GM18951 (cell line): Measurements from ENCODE around the gene GPR155.
A peak's percentile ranks its signal among the peaks of the same experiment; 100 is the strongest.

Experiments
- POLR2A ChIP-seq: IDR thresholded peaks from 4 replicates; pipeline ENCODE4 v1.6.1; 2011; ENCODE audit warnings: mild to moderate bottlenecking; ENCODE audit not compliant: insufficient read length, insufficient read depth; ENCODE audit errors: extremely low read depth
- in situ Hi-C: fragments of 300-500 bp; cut with MboI; formaldehyde crosslinking; loops from one replicate; pipeline ENCODE4 v1.12.0; 2022; ENCODE audit warnings: low sequenced_read_pairs, mixed read lengths, inconsistent platforms; ENCODE audit not compliant: unreplicated experiment

GPR155 gene, protein sequence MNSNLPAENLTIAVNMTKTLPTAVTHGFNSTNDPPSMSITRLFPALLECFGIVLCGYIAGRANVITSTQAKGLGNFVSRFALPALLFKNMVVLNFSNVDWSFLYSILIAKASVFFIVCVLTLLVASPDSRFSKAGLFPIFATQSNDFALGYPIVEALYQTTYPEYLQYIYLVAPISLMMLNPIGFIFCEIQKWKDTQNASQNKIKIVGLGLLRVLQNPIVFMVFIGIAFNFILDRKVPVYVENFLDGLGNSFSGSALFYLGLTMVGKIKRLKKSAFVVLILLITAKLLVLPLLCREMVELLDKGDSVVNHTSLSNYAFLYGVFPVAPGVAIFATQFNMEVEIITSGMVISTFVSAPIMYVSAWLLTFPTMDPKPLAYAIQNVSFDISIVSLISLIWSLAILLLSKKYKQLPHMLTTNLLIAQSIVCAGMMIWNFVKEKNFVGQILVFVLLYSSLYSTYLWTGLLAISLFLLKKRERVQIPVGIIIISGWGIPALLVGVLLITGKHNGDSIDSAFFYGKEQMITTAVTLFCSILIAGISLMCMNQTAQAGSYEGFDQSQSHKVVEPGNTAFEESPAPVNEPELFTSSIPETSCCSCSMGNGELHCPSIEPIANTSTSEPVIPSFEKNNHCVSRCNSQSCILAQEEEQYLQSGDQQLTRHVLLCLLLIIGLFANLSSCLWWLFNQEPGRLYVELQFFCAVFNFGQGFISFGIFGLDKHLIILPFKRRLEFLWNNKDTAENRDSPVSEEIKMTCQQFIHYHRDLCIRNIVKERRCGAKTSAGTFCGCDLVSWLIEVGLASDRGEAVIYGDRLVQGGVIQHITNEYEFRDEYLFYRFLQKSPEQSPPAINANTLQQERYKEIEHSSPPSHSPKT

DNA sequence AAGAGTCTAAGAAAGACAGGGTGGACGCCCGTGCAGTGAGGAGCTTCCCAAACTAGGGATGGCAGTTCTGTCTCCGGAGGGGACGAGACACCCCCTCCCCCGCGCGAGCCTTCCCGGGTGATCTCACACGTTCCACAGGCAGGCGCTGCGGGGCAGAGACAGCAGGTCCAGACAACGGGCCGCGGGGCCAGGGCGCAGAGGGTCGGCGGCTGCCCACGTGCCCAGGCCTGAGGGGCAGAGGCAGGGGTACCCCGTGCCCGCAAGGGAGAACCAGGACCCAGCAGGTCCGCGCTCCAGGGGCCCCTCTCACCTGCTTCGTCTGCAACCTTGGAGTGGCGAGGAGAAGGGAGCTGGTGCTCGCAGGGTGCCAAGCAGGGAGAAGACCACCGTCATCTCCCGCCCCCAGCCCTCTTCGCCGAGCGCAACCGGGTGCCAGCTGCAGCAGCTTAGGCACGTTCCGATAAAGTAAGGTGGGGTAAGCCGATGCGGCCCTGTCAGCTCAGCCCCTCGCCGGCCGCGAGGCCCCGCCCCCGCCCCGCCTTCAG lies at the start of gene GPR155:
GPR155 (minus strand) TSS at position 467 of the 545 bp plus-strand sequence. CDS start 5,073 bp downstream, outside the sequence.
- peak; percentile 43 for TF ChIP-seq POLR2A
- in situ Hi-C loops: no loop called here

DNA sequence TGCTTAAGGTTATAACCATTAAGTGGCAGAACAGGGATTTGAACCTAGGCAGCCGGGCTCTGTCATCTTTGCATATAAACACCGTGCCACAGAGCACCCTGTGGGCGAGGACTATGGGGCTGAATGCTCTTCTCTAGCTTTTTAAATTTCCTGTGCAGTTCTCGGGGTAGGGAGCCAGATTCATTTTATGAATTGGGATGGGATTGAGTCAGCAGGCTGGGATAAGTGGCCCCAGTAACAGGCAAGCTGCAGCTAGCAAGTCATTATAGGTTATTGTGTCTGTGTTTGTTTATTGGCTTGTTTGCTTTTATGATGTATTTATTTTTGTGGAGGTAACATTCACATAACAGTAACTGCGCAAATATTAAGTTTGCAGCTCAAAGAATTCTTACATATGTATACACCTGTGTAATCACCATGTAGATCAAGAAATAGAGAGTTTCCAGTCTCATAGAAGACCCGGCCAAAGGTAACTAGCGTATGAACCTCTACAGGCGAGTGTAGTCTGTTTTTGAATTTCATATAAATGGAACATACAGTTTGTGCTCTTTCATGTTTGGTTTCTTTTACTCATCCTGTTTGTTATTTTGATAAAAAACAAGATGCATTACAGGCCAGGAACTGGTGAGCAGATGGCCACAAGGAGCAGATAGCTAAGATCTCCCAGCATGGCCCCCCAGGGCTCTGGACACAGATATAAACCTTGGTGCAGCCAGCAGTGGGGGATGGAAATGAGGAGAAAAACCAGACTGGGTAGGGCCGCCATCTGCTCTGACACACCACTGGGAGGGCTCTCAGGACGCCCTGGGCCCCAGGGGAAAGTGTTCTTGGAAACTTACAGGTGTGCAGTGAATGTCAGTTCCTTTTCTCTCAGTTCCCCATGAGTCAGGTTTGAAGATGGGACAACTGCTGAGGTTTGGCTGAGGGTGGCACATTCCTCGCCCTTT lies 49.2 kb upstream of the GPR155 start:
- in situ Hi-C loops: no loop called here
- TF ChIP-seq POLR2A: no peak

DNA sequence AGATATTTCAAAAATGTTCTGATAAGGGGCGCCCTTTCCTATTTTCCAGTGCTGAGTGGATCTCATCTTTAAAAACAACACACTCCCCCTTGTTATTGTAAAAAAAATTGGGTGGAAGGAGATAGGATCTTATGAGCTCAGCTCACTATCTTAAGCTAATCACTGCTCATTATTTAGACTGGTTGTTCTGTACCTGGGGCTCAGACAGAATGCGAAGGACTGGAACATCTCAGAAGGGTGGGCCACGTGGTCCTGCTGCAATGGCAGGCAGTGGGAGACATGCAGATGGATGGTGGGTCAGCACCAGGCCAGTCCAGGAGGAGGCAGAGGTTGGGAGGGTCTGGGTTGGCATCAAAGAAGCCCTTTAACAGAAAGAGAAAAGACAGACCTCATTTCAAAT lies 48.3 kb upstream of the GPR155 start:
- in situ Hi-C loops: no loop called here

DNA sequence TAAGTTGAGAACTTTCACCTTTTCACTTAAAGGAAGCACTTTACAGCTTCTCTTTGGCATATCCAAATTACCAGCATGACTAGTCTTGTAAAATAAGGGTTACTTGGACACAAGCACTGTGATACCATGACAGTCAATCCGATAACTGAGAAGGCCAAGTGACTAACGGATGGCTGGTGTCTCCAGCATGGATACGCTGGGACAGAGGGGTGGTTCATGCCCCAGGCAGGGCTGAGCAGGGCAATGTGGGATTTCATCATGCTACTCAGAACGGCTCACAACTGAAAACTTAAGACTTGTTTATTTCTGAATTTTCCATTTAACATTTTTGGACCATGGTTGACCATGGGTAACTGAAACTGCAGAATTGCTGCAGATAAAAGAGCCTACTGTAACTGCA lies 43.1 kb upstream of the GPR155 start:
- TF ChIP-seq POLR2A: no peak
- in situ Hi-C loops: loop anchor here (10.0 kb wide), 1 partner anchor 65 kb away; no protein-coding TSS in a partner anchor

More for the DNA sequence above, 48.3 kb upstream of the GPR155 start:
- no peak for TF ChIP-seq POLR2A

DNA sequence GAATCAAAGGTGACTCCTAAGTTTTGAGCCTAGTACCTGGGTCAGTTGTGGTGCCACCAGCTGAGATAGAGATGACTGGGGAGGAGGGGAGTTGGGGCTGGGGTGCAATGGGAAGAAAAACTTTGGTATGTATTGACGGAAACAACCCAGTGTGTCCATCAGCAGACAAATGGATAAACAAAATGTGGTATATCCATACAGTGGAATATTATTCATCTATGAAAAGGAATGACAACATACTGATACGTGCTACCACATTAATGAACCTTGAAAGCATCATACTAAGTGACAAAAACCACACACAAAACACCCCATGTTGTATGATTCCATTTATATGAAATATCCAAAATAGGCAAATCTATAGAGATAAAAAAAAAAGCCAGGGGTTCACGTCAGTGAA lies 41.1 kb upstream of the GPR155 start:
- in situ Hi-C loops: loop anchor here (10.0 kb wide), 1 partner anchor 63 kb away; no protein-coding TSS in a partner anchor
- no peak for TF ChIP-seq POLR2A

DNA sequence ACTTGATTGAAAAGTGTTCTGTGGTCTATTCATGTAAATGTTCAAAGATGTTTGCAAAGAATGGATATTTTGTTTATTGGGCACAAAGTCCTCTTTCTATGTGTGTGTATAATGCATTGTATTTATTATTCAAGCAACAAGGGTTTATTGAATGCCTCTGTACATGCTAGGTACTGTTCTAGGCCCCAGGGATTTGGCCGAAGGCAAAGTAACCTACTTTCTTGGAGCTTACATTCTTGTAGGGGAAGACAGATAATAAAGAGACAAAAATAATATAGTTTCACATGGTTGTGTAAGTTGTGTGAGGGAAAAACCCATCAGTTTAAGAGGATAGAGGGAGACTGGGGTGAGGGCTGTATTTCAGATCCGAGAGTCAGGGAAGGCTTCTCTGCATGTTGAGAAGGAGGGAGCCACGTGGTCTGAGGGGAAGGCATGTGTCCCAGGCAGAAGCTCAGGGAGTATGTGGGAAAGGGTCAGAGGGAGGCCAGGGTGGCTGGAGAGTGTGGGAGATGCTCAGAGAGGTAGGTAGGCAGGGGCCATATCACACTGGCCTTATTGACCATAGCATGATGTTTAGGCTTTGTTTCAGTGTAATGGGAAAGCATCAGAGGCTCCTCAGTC lies 40.4 kb upstream of the GPR155 start:
- no peak for TF ChIP-seq POLR2A

DNA sequence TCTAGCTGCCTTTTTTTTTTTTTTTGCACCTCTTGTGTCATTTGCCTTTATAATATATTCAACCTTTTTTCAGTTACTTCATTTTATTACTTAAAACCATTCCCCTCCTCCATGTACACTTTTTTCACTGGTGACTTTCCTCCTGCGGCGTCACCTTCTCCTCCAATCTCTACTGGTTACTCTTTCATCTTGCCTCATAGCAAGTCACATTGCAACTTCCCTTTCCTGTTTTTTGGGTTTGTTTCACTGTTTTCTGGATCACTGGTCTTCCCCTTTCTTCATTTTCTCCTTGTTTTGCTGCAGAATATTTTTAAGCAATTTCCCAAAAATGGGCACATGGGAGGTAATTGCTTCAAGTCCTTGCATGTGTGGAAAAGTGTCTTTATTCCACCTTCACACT lies 37.7 kb upstream of the GPR155 start:
- no peak for TF ChIP-seq POLR2A
- in situ Hi-C loops: loop anchor here (10.0 kb wide), 1 partner anchor 60 kb away; no protein-coding TSS in a partner anchor

More for the DNA sequence above, 40.4 kb upstream of the GPR155 start:
- in situ Hi-C loops: loop anchor here (10.0 kb wide), 1 partner anchor 62 kb away; no protein-coding TSS in a partner anchor

DNA sequence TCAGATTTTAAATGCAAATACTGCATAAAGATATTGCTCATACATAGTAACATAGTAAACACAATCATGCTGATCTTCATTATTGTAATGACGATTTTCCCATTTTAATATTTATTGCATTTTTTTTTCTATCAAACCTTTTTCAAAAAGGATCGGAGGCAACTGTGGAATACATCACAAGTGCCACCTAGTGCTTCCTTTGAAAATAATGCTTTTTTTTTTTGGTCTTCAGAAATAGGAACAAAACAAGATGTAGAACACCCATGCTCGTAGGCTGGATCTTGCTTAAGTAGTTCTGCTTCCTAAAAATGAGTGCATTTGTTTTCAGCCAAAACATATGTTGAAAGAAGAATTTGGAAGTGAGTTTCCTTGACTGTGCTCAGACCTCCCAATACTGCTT lies 35.7 kb upstream of the GPR155 start:
- in situ Hi-C loops: loop anchor here (10.0 kb wide), 1 partner anchor 58 kb away; no protein-coding TSS in a partner anchor
- TF ChIP-seq POLR2A: no peak

DNA sequence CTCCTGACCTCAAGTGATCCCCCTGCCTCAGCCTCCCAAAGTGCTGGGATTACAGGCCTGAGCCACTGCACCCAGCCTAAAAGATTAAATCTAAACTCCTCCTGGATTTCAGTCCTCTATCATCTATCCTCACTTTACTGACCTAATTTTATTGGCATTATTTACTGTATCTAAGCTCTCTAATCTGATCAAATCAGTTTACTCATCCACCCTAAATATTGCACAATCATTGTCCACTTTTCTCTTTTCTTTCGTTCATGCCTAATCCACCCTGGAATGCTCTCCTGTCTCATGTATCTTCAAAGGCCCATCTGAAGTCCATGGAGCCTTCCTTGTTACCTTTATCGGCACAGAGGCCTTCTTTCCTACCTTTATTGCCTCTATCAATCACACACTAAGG lies 31.6 kb upstream of the GPR155 start:
- in situ Hi-C loops: no loop called here
- no peak for TF ChIP-seq POLR2A

DNA sequence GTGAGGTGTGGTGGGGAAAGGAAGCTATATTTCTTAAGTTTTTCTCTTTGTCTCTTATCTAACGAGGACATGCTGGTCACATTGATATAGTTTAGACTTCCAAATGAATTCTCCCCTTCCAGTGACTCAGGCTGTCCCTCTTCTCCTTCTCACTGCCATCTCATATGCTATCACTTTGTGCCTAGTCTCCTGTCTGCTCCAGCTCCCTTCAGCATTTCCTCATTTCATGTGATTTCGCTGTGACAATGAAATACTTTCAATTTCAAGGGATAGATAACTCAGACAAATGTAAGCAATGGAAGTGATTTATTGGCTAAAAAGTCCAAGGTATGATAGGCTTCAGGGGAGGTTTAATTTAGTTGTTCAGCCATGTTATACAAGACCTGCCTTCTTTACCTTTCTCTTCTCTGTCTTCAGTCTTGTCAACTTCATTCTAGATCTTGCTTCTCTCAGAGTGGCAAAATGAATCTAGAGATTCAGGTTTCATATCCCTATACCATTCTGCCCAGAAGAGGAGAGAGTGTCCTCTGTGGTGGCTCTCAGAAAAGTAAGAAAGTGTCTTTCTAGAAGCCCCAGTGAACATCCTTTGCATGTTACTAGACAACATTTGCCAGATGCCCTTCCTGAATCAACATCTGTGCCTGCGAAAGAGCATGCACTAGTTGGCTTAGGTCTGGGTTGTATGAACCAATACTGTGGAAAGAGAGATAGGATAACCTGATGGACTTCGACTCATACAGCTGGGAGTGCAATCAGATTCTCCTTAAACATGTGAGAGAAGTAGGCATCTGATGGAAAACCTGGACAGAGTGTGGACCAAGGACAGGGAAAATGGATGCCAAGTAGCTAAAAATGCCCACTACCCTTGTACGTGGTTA lies 29.9 kb upstream of the GPR155 start:
- in situ Hi-C loops: no loop called here
- no peak for TF ChIP-seq POLR2A

DNA sequence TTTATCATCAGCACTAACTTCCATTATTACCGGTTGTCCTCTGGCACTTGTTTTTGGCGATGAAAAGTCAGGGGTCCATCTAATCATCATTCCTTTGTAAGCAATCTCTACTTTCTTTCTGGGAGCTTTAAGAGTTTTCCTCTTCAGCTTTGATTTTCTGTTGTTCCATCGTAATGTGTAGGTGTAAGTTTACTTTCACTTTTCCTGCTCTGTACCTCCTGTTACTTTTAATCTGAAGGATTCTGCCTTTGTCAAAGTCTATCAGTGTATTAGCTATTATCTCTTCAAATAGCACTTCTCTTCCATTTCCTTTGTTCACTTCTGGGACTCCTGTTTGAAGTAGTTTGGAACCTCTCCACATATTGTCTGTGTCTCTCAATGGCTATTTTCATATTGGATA lies 25.5 kb upstream of the GPR155 start:
- no peak for TF ChIP-seq POLR2A
- in situ Hi-C loops: no loop called here

DNA sequence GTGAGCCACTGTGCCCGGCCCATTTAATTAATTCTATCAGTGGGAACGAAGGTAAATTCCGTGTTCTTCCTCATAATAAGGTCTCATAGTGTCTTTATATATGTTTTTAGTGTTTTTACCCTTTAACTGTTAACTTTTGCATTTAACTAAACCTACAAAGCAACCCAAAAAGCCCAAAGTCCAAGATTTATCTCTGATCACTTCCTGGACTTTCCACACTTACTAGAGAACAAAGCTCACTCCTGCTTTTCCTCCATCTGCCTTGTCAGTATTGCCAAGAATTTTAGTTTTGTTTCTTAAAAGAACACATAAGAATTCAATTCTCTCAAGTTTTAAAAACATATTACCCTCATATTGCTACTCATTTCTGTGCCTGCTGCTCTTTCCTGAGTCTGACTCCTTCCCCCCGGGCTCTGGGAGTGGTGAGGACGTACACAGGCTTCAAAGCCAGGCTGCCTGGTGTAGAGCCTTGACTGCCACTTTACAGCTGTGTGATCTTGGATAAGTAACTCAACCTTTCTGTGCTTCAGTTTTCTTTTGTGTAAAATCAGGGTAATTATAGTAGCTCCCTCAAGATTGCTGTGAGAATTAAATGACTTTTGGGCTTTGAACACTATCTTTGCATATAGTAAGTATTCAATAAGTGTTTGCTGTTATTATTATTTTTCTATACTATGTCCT lies 24.9 kb upstream of the GPR155 start:
- in situ Hi-C loops: no loop called here
- no peak for TF ChIP-seq POLR2A
